Measurements from ENCODE around the gene PPP1R16B.
A peak's percentile ranks its signal among the peaks of the same experiment; 100 is the strongest.

PPP1R16B gene

DNA sequence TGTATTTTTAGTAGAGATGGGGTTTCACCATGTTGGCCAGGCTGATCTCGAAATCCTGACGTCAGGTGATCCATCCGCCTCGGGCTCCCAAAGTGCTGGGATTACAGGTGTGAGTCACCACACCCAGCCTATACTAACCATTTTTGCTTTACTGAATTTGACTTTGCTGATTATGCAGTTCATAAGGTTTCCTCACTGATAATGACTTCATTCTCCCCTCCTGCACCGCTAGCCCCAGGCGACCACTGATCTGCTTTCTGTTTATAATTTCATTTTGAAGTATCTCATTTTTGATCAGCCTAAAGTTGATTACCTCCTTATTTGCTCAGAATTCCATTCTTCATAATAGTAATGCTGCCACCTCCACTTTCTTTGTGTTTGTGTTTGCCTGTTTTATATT lies 72.0 kb downstream of the PPP1R16B start:
- no peak for DNase-seq (ENCODE audit: low read depth)

DNA sequence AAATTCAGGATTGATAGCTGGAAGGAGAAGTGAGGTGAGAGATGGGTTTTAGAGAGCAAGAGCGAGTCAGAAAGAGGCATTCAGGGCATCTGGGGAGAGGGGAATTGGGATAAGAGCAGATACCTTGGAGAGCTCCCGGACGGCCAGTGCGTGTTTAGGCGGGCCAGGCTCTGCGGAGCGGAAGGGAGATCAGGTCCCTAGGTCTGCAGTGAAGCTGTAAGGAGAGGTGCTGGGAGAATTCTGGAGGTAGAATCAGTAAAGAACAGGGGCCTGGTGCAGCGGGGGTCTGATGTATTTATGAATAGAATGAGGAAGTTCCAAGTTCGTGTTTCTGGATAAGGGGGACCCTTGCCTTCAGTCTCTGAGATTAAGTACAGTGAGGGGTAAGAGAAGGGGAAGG lies 73.4 kb downstream of the PPP1R16B start:
- DNase-seq (ENCODE audit: low read depth) = no peak

DNA sequence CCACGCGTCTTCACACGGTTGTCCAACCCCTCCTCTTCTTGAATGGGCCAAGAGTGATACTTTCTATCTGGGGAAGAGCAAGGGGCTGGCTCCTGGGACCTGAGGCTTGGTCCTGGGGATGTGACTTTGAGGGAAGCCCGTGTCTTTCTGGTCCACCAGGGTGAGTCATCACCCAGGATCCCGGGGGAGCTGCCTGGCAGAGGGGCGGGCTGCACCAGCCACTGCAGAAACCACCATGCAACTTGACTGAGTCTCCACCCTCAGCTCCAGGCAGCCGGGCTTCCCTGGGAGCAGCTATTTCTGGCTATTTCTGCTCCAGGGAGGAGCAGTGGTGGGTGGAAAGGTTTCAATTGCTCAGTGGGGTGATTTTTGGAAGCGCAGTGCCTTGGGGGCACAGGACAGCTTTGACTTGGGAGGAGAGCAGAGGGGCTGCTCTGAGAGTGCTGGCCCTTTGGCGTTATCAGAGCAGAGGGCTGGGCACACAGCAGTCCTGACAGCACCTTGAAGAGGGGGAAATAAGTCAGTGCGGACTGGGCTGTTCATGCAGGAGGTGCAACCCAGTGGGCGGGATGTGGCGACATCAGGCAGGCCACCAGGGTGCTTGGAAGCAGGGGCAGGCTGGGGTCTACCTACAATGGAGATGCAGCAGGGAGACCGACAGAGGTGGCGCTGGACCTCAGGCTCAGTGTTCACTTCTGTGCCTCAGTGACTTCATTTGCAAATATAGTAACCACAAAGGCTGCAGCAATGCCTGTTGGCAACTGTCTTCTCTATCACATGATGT lies 75.6 kb downstream of the PPP1R16B start:
- DNase-seq (ENCODE audit: low read depth) = no peak

DNA sequence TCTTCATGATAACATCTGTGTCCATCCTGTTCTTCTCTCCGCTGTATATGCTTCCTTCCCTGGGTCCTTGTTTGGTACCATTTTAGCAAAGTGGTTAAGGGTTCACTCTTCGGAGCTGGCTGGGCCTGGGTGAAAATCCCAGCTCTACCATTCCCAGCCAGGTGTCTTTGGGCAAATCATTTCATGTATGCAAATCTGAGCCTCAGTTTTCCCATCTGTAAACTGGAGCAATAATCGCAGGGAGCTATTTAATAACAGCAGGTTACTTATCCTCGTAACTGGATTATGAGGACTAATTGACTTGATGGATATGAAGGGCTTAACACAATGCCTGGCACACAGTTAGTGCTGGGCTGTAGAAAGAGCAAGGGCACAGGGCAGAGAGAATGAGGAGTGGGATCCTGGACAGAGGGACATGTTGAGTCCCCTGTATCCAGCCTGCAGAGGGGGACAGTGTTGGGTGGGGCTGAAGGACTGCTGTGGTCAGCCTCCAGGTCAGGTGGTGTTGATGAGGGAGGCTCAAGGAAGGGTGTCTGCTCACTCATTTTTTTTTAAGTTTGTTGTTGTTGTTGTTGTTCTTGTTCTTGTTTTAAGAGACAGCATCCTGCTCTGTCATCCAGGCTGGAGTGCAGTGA lies 76.4 kb downstream of the PPP1R16B start:
- no peak for DNase-seq (ENCODE audit: low read depth)

DNA sequence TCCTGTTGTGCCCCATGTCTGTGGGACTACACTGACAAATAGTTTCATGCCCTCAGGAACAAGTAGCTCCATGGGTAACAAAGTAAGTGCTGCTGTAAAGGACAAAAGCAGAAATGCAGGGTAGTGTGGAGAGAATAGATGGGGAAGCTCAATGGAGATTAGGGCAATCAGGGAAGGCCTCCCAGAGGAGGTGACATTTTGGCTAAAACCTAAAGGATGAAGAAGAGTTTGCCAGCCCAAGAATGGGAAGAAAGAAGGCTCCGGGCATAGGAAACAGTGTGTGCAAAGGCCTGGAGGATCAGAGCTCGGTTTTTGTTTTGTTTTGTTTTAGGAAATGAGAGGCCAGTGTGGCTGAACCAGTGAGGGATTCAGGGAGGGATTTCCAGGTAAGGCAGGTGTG lies 77.1 kb downstream of the PPP1R16B start:
- no peak for DNase-seq (ENCODE audit: low read depth)

DNA sequence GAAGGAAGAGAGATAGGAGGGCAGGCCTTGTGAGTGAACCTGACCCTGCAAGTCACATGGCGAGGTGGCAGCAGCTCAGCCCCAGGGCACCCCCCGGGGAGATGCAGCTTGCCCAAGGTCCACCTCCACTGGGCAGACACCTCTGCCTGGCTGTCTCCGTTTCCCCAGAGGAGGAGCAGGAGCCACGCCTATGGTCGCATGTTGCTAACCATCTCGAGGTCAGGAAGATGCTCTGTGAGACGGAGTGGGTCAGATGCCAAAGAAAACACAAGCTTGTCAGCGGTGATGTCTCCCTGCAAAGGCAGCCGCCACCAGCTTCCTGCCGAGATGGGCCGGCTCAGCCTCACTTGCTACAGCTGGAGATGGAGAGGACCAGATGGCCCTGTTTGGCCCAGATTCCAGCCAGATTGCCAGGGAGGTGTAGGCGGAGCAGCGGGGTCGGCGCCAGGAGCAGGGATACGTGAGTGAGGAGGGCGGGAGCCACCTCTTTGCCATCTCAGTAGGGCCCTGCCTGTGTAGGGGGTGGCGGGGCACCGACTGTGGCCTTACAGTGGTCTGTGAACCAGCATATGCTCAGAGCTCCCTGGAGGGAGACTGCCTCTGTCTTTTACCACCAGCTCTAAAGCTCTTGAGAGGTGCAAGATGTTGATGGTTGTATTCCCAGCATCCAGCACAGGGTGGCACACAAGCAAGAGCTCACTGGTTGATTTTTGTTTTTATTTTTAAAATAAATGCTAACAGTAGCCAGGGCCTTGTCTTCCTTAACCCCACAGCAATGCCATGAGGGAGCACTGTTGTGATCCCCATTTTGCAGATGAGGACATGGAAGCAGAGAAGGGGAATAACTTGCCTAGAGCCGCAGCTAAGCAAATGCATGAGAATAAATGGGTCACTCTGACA lies 77.8 kb downstream of the PPP1R16B start:
- no peak for DNase-seq (ENCODE audit: low read depth)

DNA sequence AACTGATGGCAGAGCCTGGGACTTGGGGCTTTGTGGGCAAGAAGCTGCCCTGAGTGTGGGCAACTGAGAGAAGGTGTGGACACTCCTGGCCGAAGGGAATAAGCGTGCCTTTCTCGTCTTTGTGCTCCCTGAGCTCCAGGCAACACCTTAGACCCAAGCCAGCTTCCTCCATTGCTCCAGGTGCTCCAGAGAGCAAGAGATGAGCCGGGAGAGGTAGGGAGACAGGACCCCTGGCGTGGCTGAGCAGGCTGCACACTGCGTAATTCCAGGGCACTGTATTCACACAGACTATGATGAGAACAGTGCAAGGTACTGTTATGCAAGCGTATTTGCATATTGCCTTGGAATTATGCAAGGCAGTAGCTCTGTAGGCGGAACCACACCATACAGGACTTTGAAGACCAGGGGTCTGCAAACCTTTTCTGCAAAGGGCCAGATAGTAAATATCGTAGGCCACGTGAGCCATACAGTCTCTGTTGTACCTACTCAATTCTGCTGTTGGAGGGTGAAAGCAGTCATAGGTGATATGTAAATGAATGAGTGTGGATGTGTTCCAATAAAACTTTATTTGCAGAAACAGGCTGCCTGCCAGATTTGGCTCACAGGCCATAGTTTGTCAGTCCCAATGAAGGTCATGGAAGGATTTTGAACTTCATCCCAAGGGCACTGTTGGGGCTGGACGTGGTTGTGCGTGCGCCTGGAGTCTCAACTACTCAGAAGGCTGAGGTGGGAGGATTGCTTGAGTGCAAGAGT lies 78.7 kb downstream of the PPP1R16B start:
- DNase-seq (ENCODE audit: low read depth) = no peak

DNA sequence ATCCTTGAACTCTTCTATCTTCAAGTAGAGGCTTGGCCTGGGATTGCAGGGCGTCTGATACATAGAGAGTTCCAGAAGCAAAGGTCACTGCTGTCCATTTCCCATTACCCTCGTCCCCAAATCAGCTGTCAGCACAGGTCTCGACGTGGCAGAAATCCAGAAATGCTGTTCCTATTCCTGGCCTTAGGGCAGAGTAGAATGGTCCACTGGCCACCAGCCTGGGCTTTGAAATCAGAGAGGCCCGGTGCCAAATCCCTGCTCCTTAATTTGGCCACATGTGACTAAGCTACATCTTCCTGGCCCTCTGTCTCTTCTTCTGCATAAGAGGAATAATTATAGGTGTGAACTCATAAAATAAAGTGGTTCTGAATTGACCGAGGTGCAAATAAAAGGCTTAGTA lies 79.9 kb downstream of the PPP1R16B start:
- no peak for DNase-seq (ENCODE audit: low read depth)

DNA sequence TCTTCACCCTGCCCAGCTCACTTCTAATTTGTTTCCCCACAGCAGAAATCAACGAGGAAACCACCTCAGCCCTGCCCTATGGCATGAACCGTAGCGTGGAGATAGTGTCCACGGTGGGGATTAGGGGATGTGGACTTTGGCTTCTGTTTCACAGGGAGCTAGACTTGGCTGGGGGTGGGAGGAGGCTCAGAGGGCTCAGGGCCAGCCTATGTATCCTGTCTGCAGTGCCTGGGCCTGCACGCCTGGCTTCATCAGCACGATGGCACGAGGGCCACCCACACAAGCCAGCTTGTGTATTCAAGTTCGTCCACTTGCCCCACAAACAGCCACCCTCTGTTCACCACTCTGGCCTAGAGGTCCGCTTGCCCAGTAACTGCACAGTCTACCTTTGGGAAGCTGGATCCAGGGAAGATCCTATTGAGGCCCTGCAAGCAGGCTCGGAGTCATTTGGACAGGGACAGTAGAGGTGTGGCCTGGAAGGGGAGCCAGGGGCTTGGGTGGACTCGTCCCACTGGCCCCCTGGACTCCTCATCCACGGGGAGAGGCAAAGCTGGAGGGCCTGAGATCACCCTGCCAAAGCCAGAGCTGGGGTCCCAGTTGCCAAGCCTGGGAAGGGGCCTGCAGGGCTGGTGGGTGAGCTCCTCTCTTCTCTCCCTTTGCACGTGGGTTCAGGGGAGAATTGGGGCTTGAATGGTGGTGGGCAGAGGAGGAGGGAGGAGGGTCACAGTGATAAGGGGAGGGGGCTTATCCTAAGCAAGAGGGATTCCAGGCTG lies 82.7 kb downstream of the PPP1R16B start:
- no peak for DNase-seq (ENCODE audit: low read depth)

DNA sequence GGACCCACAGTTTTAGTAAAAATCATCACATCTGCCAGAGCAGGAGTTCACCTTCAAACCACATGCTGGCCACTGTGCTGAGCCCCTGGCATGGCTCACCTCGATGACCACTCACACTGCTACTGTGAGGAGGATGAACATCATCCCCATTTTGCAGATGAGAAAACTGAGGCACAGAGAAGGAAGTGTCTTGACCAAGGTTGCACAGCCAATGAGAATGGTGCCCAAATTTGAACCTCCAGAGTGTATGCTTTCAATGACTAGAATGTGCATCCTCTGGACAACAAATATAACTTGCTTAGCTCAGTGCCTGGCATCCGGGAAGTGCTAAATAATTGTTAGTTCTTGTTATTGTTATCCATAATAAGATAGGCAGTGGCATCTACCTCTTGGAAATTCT lies 83.6 kb downstream of the PPP1R16B start:
- DNase-seq (ENCODE audit: low read depth) = no peak

DNA sequence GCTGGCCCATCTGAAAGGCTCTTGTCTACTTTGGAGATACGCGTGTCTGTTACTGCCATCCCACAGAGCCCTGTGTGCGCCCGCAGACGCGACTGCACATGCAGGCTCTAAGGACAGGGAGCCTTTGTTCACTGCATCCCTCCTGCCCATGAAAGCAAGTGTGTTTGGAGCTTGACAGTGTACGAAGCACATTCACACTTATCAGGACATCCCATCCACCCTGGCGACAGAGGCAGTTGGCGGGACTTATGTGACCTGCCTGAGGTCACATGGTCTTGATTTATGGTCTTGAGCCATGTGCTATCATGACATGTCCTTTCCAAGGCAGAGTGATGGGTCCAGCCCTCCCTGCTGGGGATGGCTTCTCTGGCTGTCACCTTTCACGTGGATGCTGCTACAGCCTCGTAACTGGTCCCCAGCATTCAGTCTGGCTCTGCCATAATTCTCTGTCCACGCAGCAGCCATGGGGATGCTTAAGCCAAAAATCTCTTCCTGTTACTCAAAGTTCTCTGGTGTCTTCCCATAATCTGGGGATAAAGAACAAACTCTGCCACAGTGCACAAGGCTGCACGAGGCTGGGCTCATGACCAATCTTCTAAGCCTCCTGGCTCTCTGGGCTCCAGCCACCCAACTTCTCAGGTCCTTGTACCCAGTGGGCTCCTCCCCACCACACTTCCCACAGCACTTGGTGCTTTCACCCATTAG lies 84.4 kb downstream of the PPP1R16B start:
- DNase-seq (ENCODE audit: low read depth) = no peak

DNA sequence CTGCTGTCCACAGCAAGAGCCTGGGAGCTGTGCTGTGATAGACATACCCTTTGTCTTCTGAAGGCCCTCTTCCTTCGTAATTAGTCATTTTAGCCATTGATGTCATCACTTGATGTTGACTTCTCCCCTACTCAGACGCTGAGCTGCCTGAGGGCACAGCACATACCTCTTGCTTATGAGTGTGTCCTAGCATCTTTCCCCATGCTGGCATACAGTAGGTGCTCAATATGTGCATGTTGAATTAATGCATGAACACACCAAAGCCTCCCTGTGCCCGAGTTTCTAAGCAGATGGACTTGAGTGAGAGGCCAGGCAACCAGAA lies 85.0 kb downstream of the PPP1R16B start:
- DNase-seq (ENCODE audit: low read depth) = no peak

DNA sequence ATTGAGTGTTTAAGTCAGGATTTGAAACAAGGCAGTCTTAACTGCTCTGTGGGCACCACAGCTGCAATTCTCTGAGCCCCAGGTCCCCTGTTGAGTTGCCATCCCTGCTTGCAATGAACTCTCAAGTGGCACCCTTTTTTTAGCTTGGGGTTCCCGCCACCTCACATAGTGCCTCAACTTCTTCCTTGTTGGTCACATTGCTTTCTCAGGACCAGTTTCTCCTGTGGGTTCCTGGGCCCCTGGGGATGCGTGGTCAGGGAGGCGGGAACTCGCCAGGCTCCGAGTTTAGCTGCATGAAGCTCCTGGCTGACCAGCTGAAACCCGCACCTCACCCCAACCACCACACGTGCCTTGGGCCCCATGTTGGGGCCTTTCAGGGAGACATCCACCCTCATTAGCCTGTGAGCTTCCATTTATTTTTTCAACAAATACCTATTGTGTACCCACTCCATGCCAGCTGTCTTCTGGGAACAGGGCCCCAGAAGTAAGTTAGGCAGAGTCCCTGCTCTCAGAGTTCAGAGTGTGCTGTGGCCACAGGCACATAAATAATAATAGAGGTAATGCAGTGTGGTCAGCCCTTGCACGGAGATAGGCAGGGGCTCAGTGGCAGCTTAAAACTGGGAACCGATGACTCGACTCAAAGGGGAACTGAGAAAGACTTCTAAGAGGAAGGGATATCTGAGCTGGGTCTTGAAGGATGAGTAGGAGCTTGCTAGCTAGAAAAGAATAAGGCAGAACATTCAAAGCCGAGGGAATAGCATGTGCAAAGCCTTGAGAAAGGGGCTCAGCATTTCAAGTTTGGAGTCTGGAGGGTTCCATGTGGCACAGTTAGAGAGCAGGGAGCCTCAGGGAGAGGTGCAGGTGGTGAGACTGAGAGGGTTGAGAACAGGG lies 86.8 kb downstream of the PPP1R16B start:
- DNase-seq (ENCODE audit: low read depth) = no peak

DNA sequence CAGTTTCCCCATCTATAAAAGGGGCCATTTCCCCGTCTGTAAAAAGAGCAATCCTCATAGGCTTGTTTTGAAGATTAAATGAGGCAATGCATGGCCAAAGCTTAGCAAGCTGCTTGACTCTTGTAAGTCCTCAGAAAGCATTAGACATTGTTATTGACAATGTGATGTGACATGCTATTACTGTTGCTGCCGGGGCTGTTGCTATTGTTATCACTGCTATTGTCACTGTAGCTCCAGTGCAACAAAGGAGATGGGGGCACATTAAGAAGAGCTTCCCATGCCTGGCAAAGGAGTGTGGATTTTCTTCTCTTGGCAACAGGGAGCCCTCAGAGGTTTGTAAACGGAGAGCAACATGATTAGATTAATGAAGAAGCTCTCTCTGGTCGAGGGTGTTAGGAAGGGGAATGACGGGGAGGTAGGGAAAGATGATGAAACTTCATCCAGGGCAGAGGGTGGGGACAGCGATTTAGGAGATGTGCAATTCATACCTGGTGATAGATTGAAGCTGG lies 87.6 kb downstream of the PPP1R16B start:
- DNase-seq (ENCODE audit: low read depth) = no peak

DNA sequence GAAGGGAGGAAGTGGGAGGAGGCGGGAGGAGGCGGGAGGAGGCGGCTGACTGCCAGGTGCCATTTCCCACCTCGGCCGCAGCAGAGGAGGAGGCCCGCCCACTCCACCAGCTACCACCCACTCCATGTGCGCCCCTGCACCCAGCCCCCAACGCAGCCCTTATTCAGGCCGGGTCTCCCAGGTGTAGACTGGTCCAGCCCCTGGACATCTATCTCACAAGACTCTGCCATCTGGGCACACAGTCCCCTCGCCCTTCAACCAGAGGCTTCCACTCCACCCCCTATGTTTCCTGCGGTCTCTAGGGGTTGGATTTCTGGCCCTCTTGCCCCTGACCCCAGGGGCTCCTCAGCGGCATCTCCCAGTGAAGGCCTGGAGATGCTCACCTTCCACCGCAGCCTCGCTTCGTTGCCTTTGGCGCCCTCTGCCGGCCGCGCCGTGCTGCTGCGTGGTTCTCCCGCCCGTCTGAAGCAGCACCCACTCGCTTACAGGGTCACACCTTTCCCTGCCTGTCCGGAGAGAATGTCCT lies 88.1 kb downstream of the PPP1R16B start:
- peak; percentile 74 for DNase-seq (ENCODE audit: low read depth)

DNA sequence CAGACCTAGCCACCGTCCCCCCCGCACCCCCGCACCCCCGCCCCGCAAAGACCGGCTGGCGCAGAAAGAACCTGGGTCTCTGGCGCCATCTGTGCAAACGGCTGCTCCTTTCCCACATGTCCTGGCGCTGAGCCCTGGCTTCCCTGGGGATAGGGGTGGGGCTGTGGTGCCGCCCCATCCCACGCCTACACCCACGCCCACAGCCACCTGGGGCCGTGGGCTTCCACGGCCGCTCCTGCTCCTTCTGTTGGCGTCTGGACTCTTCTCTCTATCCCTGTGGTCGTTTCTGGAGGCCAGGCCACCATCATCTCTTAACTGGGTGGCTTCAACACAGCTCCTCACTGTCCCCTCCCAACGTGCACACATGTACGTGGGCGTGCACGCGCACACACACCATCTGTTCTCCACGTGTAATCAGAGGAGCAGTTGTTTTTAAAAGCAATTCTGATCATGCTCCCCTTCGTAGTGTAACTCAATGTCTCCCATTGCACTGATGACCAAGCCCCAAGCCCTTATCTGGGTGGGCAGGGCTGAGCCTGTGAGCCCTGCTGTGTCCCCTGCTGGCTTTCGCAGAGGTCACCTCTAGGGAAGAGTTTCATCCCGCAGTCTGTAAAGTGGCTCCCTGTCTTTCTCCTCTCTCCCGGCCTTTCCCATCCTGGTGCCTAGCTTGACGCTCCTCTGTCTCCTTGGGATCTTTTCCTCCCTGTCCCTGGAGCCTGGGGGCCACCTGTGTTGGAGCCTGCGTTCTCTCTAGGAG lies 88.8 kb downstream of the PPP1R16B start:
- no peak for DNase-seq (ENCODE audit: low read depth)

DNA sequence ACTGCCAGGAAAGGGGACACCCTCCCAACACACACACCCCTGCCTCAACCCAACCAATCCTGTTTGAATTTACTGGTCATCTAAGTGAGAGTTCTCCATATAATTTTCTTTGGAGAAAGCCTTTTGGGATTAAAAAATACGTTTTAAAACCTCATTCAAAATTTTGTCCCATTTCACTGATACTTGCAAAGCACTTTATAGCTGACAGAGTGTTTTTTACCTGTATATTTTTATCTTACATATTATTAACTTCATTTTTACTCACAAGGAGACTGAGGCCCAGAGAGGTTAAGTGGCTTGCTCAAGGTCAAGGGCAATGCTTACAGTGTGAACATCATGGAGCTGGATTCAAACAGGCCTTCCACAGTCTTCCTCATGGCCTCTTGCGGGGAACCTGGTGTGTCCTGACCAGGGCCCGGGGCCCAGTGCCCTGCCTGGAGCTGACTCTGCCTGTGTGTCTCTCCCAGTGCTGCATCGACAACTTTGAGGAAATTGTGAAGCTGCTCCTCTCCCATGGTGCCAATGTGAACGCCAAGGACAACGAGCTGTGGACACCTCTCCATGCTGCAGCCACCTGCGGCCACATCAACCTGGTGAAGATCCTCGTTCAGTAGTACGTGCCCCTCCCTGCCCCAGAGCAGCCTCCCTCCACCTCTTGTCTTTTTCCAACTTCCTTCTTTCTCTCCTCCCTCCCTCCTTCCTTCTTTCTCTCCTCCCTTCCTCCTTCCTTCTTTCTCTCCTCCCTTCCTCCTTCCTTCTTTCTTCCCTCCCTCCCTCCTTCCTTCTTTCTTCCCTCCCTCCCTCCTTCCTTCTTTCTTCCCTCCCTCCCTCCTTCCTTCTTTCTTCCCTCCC lies 89.8 kb downstream of the PPP1R16B start:
- no peak for DNase-seq (ENCODE audit: low read depth)

Data from stimulated activated CD8-positive, alpha-beta memory T cell treated with anti-CD3 and anti-CD28 coated beads, Interleukin-12 subunit alpha, Interleukin-12 subunit beta, amount 100 ng/mL, for 1 hour (primary cell).